Astrocyte (in vitro differentiated cells and primary cell): ENCODE results near the gene PNPT1.
"Not testable (repeated sequence)": the region's sequence is repeated elsewhere in the genome, so short reads cannot be mapped to it uniquely, and the experiment has no call there.

Experiments
- CTCF ChIP-seq: IDR thresholded peaks from 2 replicates; pipeline ENCODE4 v1.5.1; 2011; ENCODE audit warnings: low read depth, mild to moderate bottlenecking, inconsistent platforms, low read length, moderate library complexity; ENCODE audit not compliant: insufficient read depth
- EZH2 ChIP-seq: IDR thresholded peaks from 2 replicates; pipeline ENCODE4 v1.6.1; 2012; ENCODE audit warnings: mild to moderate bottlenecking, low read length, inconsistent platforms; ENCODE audit not compliant: insufficient read depth

- not testable (repeated sequence) for TF ChIP-seq CTCF, EZH2
Observed at GRCh38 chr2:55596795-55597194, 96.8 kb downstream of the PNPT1 start.
